Measurements from ENCODE around the gene LAMC3.

LAMC3 gene

DNA sequence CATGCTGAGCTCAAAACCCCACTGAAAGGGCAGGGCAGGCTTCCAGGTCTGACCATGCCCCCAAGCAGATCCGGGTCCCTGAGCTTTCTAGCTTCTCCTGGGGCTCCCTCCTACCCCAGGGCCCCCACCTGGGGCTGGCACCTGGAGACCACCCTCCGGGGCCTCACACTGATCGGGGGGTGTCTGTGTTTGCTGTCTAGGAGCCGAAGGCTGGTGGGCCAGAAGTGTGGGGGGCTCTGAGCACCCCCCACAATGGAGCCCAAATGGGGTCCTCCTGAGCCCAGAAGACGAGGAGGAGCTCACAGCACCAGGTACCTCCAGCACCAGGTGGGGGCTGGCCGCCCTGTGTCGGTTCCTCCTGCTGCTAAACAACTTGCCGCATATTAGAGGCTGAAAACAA is 39.8 kb downstream of the LAMC3 start:
- DNase-seq = no peak

DNA sequence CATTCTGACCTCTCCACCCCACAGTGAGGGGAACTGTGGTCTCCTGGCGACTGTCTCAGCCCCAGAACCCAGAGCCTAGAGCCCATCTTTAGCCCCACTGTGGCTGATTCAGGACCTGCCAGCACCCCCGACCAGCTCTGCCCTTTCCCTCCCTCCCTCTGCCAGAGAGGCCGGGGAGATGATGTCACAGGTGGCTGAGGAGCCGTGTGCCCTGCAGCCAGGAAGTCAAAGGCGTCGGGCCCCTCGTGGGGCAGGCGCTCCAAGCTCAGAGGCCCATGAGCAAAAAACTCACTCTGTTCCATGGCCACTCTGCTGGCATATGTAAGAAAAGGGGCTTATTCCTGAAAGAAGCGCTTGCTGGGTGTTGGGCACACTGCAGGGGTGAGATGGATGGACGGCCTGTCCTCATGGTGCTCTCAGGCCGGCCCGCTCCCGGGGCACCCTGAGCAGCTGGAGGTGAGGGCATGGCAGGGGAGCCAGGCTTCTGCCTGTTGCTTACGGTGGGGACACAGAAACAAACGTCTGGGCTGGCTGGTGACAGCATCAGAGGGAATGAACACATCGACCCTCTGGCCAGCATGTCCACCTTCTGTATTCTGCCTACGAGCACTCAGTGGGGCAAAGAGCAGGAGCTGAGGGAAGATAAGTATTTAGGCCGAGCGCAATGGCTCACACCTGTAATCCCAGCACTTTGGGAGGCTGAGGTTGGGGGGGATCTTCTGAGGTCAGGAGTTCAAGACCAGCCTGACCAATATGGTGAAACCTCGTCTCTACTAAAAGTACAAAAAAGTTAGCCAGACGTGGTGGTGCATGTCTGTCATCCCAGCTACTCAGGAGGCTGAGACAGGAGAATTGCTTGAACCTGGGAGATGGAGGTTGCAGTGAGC is 41.1 kb downstream of the LAMC3 start:
- no peak for DNase-seq

DNA sequence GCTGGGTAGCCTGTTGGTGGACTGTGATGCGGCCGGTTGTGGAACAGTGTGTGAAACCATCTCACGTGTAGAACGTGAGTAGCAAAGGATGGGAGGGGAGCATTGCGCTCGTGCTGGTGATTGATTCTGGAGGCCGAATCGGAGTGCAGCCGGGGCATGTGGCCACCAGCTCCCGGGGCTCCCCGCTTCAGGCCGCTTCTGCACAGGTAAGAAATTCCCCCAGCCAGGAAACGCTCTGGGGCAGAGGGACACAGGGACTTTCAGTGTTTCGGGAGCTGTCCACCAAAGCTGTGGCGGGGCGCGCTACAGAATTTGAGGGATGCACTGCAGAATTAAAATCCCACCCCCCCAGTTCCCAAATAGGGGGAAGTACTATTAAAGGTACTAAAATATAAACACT is 41.9 kb downstream of the LAMC3 start:
- no peak for DNase-seq

DNA sequence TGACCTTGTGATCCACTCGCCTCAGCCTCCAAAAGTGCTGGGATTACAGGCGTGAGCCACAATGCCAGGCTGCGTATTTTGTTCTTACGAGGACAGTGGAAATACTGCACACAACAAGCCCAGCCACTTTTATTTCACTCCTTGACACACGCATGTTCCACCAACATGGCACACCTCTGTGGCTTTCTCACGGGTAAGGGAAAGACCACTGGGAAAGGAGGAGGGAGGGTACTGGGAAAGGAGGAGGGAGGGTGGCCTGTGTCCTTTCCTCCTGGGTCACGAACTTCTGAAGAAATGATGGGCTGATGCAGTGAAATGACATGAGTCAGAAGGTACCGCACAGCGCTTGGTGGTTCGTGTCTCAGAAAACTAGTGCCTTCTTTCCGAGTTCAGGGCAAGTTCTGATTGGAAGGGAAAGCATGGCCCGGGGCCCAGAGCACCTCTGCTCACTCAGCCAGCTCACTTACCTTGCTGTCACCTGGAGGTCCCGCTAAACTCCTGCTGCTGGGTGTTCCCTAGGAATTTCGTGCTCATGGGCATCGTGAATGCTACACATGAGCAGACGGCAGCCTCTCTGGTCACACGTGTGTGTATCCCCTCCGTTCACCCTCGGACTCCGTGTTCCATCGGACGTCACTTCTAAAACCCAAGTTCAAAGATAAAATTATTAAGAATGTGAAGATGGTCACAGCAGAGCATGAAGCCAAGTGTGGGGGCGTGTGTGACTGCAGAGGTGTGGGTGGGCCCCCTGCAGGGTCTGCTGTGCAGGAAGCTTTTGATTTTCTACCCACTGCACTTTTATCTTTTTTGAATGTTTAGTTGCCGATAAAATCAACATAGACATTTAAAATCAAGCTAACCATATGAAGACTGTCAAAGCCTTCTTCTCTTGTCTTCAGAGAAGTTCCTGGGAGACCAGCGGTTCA is 42.9 kb downstream of the LAMC3 start:
- no peak for DNase-seq

DNA sequence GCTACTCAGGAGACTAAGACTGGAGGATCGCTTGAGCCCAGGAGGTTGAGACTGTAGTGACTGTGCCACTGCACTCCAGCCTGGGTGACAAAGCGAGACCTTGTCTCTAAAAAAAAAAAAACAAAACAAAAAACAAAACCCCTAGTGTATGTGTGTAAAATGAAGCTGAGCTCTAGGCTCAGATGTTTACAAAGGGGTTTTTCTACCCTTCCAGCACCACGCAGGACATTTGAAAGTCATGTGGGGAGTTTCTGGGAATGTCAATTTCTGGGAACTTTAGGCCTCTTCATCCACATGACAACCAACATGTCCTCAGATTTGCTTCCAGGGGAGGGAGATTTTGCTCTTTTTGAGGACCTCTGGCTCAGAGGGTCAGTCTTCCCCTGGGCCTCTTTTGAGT is 44.9 kb downstream of the LAMC3 start:
- no peak for DNase-seq

DNA sequence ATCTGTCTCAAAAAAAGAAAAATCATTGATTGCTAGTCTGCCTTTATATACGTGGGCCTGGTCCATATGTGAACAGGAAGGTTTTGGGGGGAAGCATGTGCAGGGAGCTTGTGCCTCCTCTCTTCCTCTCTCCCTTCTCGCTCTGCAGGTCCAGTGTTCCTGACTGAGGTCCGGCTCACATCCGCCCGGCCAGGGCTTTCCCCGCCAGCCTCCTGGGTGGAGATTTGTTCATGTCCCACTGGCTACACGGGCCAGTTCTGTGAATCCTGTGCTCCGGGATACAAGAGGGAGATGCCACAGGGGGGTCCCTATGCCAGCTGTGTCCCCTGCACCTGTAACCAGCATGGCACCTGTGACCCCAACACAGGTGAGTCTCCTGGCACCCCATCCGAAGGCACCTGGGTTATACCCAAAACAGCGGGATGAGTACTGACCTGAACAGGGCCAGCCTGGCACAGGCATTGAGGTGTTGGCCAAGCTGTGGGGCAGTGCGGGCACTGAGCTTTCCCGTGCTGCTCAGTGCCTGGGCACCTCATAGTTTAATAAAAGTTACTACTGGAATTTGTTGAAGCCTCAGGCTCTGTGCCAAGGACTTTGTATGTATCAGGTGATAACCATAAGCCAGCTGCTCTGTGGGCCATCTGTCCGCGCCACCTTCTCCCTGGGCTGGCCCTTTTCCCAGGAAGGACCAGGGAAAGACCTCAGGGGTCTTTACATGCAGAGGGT is 48.0 kb downstream of the LAMC3 start:
- DNase-seq = no peak

DNA sequence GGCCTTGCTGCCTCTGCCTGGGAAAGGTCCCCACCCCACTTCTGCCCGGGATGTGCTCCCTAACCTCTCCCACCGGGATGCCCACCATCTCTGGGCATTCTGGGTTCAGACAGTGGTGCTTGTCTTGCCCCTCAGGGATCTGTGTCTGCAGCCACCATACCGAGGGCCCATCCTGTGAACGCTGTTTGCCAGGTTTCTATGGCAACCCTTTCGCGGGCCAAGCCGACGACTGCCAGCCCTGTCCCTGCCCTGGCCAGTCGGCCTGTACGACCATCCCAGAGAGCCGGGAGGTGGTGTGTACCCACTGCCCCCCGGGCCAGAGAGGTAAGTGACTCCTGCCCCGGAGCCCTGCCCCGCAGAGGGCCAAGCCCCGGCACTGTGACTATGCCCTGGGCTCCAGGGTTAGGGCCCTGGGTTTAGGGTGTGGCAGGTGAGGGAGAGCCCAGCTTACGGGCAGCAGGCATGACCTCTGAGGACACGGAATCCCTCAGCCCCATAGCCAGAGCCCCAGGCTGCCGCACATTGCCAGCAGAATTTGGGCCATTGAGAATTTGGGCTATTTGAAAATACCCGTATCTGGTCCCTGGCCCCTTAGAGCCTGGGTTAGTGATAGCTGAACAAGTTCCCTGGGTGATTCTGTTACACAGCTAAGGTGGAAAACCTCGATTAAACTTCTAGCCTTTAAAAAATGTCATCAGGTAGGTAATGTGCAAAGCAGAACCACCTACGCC is 52.1 kb downstream of the LAMC3 start:
- no peak for DNase-seq

DNA sequence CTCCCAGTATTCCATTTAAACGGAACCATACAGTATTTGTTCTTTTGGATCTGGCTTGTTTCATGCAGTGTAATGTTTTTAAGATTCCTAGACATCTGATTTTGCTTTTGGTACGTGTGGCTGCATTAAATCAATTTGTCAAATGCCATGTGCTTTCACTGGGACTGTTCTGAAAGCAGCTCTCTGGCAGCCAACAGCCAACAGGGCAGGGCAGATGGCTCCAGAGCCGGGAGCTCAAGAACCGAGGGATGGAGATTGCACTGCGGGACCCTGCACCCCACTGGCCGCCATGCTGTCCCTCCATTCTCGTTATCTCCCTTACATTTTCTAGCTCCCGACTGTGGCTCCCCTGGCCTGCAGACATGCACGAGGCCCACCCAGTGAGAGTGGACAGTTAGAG is 54.0 kb downstream of the LAMC3 start:
- no peak for DNase-seq

DNA sequence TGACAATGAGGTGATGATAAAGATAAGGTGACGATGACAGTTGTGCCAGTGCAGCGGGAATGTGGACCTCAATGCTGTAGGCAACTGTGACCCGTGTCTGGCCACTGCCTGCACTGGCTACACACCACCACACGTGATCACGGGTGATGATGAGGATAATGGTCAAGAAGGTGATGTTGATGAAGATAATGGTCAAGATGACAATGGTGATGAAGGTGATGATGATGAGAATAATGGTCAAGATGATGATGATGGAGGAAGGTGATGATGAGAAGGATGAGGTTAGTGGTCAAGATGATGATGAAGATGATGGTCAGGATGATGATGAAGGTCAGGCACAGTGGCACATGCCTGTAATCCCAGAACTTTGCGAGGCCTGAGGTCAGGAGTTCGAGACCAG is 56.6 kb downstream of the LAMC3 start:
- no peak for DNase-seq

DNA sequence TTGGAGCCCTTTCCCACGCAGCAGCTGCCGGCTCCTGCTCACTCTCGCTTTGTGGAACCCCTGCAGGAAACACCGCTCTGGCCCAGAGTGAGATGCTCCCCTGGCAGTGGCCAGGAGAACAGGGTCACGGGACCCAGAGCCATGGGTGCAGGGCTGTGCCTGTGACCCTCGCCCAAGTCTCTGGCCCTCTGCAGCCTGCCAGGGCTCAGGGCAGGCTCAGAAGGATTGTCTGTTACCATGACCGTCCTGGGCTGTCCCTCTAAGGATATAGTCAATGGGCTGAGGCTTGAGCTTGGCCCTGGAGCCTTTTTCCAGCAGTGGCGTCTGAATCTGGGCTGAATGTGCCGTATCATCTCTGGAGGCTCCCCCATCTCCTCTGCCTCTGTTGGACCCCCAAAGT is 58.7 kb downstream of the LAMC3 start:
- DNase-seq = no peak

DNA sequence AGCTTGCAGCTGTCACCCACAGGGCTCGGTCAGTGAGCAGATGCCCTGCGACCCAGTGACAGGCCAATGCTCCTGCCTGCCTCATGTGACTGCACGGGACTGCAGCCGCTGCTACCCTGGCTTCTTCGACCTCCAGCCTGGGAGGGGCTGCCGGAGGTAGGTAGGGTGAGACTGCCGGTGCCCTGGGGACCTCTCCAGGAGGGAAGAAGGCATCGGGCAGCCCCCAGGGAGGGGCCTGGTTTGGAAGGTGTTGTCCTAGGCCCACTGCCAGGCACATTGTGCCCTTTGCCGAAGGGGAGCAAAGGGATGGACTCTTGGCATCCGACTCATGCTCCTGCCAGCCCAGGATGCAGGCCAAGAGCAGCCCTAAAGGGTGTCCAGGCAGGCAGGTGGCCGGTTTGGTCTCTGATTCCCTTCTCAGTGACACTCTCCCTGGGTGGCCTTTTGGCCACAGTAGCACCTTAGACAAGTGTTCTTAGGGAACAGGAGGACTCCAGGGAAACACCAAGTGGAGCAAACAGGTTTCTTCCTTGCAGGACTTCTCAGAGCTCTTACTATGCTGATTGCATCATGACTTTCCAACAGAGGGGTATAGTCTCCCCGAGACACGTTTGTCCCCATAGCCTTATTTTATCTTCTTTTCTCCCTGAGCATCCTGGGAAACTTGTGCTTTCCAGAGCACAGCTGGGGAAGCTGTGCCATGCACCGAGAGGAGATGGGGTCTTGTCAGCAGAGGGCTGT is 59.3 kb downstream of the LAMC3 start:
- DNase-seq = no peak

DNA sequence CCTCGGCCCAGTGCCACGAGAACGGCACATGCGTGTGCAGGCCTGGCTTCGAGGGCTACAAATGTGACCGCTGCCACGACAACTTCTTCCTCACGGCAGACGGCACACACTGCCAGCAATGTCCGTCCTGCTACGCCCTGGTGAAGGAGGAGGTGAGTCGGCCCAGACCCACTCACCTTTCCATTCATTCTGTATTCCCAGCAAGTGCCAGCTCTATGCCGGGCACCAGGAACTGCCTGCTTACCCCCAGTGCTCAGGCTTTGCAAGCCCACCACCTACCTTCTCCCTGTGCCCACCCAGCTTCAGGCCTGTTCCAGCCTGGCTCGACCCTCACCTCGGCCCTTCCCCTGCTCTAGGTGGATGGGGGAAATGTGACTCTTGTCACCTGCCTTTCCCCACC is 60.7 kb downstream of the LAMC3 start:
- no peak for DNase-seq

DNA sequence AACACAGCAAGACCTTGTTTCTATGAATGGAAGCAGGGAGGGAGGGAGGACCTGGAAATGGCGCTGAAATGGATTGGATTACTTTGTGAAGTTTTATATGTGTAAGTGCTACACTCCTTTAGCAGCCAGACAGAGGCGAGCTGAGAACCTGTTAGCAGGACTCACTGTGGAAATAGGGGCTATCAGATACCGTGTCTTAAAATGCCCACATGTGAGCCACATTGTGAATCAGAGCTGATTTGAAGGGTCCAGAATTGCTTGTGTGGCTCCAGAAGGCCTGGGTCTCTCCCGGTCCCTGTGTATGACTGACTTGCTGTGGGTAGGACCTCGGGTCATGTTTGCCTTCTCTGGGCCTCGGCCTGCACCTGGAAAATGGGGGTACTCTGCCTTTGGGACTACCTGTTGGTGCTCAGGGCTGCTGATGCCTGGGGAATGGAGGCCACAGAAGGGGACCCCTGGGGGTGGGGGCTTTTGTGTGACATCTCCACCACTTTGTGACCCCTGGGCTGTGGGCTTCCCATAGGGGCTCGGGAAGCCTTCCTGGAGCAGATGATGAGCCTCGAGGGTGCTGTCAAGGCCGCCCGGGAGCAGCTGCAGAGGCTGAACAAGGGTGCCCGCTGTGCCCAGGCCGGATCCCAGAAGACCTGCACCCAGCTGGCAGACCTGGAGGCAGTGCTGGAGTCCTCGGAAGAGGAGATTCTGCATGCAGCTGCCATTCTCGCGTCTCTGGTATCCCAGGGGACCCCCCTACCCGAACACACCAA is 63.3 kb downstream of the LAMC3 start:
- no peak for DNase-seq

DNA sequence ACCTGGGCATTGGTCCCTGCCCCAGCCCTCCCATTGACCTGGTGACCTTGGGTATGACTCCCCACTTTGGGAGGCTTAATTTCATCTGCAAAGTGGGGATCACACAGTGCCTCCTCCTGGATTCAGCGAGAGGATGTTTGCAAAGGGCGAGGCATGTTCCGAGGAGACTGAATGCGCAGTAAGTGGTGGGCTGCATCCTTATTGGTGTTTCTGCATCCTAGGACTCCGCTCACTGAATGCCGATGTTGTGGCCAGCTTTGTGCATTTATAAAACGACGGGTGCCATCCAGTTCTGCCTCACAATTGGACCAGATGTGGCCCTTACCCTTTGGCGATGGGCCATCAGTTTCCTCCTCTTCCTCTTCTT is 63.9 kb downstream of the LAMC3 start:
- no peak for DNase-seq

DNA sequence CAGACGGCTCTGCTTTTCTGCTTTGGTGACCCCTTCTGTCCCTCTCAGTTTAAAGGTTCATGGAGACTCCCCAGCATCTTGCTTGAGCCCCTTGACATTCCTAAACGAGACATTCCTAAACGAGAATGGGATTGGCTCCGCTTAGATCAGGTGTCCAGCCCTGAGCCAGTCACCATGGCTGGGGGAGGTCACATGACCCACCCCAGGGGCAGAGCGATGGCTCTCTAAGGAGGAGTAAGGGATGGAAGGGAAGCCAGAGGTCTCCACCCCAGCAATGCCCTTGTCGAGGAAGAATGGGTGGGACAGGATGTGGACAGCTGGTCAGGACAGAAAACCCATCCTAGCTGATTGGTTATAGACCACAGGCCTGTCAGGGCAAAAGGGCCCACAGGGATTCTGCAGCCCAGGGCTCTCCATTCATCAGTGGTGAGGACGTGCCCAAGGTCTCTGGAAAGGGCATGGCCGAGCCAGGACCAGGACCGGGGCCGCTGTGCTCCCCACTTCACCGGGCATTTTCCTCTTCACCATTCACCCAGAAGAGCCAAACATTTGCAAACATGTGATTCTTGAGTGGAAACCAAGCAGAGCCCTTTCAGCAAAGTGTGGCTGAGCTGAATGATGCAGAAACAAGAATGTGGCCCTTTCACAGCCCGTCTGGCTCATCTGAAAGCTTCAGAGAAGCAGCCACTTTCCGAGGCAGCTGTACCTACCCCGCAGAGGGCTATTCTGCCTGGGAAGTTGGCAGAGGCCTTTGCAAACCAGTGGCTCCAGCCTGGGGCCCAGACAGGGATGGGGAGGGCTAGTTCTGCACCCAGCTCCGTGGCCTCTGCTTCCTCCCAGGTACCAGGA is 67.6 kb downstream of the LAMC3 start:
- DNase-seq = no peak

DNA sequence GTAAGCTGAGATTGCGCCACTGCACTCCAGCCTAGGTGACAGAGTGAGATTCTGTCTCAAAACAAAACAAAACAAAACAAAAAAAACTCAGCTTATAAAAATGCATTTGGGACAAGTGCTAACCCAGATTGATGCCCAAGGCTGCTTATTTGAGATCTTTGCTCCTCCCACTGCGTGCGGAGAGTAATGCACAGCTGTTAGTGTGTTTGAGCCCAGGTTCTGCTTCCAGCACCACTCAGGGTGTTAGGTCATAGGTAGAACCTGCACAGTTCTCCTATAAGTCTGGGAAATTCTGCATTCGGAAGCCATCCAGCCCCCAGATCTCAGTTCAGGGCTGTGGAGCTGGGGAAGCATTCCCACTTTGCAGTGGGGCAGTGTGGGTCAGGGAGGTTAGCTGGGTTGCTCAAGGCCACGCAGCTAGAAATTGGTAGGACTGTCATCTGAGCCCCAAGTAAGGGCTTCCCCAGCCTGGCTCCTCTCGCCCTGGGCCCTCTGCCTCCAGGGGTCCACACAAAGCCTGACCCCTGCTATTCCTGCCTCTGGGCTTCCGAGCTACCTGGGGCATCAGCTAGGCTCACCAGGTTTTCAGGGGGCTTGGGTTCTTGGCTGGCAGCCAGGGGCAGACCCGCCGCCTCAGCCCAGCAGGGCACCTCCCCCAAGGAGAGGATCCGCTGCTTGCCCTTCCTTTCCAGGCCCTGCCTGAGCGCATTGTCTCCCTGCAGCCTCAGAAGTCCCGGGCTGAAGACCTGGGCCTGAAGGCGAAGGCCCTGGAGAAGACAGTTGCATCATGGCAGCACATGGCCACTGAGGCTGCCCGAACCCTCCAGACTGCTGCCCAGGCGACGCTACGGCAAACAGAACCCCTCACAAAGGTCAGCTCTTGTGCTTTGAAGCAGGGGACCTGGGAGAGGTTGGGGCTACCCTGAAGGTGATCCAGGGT is 69.7 kb downstream of the LAMC3 start:
- no peak for DNase-seq

DNA sequence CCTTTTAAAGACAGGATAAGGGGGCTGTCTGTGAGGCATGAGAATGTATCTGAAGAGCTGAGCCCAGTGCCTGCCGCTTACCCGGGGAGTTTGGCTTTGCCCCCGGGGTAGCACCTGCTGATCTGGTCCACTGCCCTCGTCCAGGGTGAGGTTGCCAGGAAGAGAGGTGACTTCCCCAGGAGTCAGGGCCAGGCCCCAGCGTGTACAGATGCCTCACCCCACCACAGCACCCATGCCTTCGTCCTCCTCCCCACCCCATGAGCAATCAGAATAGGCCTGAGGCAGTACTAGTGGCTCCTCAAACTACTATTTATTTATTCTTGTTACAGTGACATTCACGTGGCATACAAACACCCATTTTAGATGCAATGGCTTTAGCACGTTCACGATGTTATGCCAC is 71.6 kb downstream of the LAMC3 start:
- no peak for DNase-seq

DNA sequence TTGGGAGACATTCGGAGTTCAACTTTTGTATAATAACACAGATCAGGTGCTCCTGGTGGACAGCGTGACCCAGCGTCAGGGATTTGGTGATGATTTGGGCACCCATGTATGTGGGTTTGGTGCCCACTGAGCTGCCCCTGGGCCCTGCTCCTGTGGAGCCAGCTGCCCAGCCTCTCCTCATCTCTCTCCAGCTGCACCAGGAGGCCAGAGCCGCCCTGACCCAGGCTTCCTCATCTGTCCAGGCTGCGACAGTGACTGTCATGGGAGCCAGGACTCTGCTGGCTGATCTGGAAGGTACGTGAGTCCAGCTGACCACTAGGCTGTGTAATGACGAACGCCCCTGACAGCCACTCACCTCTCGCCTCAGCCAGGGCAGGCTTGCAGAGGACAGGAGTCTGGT is 72.9 kb downstream of the LAMC3 start:
- no peak for DNase-seq
